ENCODE measurements around the gene TPSG1.

- TF ChIP-seq CTCF (IDR thresholded peaks at IDR 0.05) (no peak), EZH2 (IDR thresholded peaks at IDR 0.05) (no peak), EZH2phosphoT487 (IDR thresholded peaks at IDR 0.05) (no peak)
Measured at GRCh38 chr16:1180549-1181403, 44.3 kb downstream of the TPSG1 start.

Data from neural progenitor cell (in vitro differentiated cells).